Neural cell (in vitro differentiated cells): ENCODE results near the gene COL13A1. TPM values are rescaled to one million over a fixed set of nuclear protein-coding genes. Genes with fewer than 3 reads are reported as not detected.

Source experiments
- H2AFZ ChIP-seq: fragments of 200-600, 300-800 bp; sonication (generic), shearing (Covaris generic); 2 replicates; pipeline ENCODE4 v1.6.0; 2014; ENCODE audit warnings: low read depth, mild to moderate bottlenecking, antibody characterized with exemption, low read length, moderate library complexity
- H3F3A ChIP-seq: fragments of 200-600 bp; shearing (Covaris generic); 2 replicates; pipeline ENCODE4 v1.6.1; 2016; ENCODE audit warnings: mild to moderate bottlenecking, moderate library complexity, mixed read lengths, antibody characterized with exemption, low read length; ENCODE audit not compliant: insufficient read depth, poor library complexity, severe bottlenecking
- H3K27ac ChIP-seq: fragments of 200-600, 300-800 bp; sonication (generic), shearing (Covaris generic); 2 replicates; pipeline ENCODE4 v1.5.1; 2014; ENCODE audit warnings: mild to moderate bottlenecking, low read length, moderate library complexity
- H3K27me3 ChIP-seq: fragments of 300-800, 200-600 bp; sonication (generic), shearing (Covaris generic); 2 replicates; pipeline ENCODE4 v1.6.0; 2014; ENCODE audit warnings: mild to moderate bottlenecking, low read depth, low read length, moderate library complexity; ENCODE audit not compliant: insufficient read depth
- H3K36me3 ChIP-seq: fragments of 300-800, 200-600 bp; sonication (generic), shearing (Covaris generic); 2 replicates; pipeline ENCODE4 v1.5.1; 2014; ENCODE audit warnings: mild to moderate bottlenecking, antibody characterized with exemption, low read length, moderate library complexity; ENCODE audit not compliant: insufficient read depth
- H3K4me2 ChIP-seq: fragments of 300-800, 200-600 bp; sonication (generic), shearing (Covaris generic); 2 replicates; pipeline ENCODE4 v1.6.0; 2014; ENCODE audit warnings: mild to moderate bottlenecking, low read length
- H3K4me3 ChIP-seq: fragments of 300-800, 200-600 bp; sonication (generic), shearing (Covaris generic); 2 replicates; pipeline ENCODE4 v1.5.1; 2014; ENCODE audit warnings: mild to moderate bottlenecking, low read length, moderate library complexity
- H3K79me2 ChIP-seq: fragments of 200-600 bp; shearing (Covaris generic); replicated peaks from 2 replicates; pipeline ENCODE4 v1.6.0; 2014; ENCODE audit warnings: mild to moderate bottlenecking, low read length, moderate library complexity; ENCODE audit not compliant: insufficient read depth
- H3K9ac ChIP-seq: fragments of 300-800, 200-600 bp; sonication (generic), shearing (Covaris generic); 2 replicates; pipeline ENCODE4 v1.6.1; 2016; ENCODE audit warnings: mild to moderate bottlenecking, low read length, mixed read lengths
- H3K9me2 ChIP-seq: fragments of 200-600 bp; shearing (Covaris generic); 2 replicates; pipeline ENCODE4 v1.6.1; 2016; ENCODE audit warnings: mild to moderate bottlenecking, low read length, mixed read lengths; ENCODE audit not compliant: insufficient read depth
- H3K9me3 ChIP-seq: fragments of 200-600, 300-800 bp; sonication (generic), shearing (Covaris generic); 2 replicates; pipeline ENCODE4 v1.6.1; 2016; ENCODE audit warnings: mild to moderate bottlenecking, mixed run types, low read length, moderate library complexity, mixed read lengths
- H4K20me1 ChIP-seq: fragments of 200-600 bp; shearing (Covaris generic); 2 replicates; pipeline ENCODE4 v1.6.1; 2016; ENCODE audit warnings: mild to moderate bottlenecking, mixed run types; ENCODE audit not compliant: insufficient read depth
- CTCF ChIP-seq: fragments of 450-650 bp; IDR thresholded peaks from 2 replicates; pipeline ENCODE4 v1.5.1; 2014; ENCODE audit warnings: antibody characterized with exemption, mild to moderate bottlenecking, moderate library complexity; ENCODE audit not compliant: poor library complexity, severe bottlenecking
- EP300 ChIP-seq: fragments of 450-650 bp; conservative IDR thresholded peaks from 2 replicates; pipeline ENCODE4 v1.6.1; 2014; ENCODE audit warnings: antibody characterized with exemption, mild to moderate bottlenecking, moderate library complexity; ENCODE audit not compliant: poor library complexity, severe bottlenecking
- MXI1 ChIP-seq: fragments of 450-650 bp; conservative IDR thresholded peaks from 2 replicates; pipeline ENCODE4 v1.6.1; 2014; ENCODE audit warnings: antibody characterized with exemption, mild to moderate bottlenecking; ENCODE audit not compliant: poor library complexity, severe bottlenecking
- POLR2AphosphoS5 ChIP-seq: IDR thresholded peaks from 2 replicates; pipeline ENCODE4 v1.6.1; 2012
- RAD21 ChIP-seq: fragments of 450-650 bp; conservative IDR thresholded peaks from 2 replicates; pipeline ENCODE4 v1.6.1; 2014; ENCODE audit warnings: antibody characterized with exemption, mild to moderate bottlenecking, moderate library complexity
- REST ChIP-seq: IDR thresholded peaks from 2 replicates; pipeline ENCODE4 v1.6.1; 2012; ENCODE audit warnings: borderline replicate concordance
- TAF1 ChIP-seq: IDR thresholded peaks from 2 replicates; pipeline ENCODE4 v1.6.1; 2012; ENCODE audit warnings: low read depth
- polyA plus RNA-seq: library from polyadenylated mRNA; depleted of rRNA; stranded (reverse); fragments of >200 nt; gene quantifications from 2 replicates; pipeline ENCODE4 v1.2.3, GENCODE V29; 2014

The COL13A1 gene
- polyA plus RNA-seq, 1 donor from 2014 or later, result 4.7 TPM

GRCh38 chr10:69794673-69795072 lies 7.0 kb upstream of the COL13A1 start:
- no peaks in the 10 kb centered on the region for H4K20me1 ChIP-seq
- no peak for TF ChIP-seq REST
- TF ChIP-seq MXI1, result no peak
- TF ChIP-seq TAF1, result no peak
- TF ChIP-seq EP300, result no peak
- no peak for TF ChIP-seq RAD21
- no peak for TF ChIP-seq CTCF
- no peak overlapping the region for H2AFZ ChIP-seq
- no peak overlapping the region for H3K9ac ChIP-seq
- no peak overlapping the region for H3K4me2 ChIP-seq
- H3K9me3 ChIP-seq, result no peaks in the 10 kb centered on the region
- H3F3A ChIP-seq, result no peaks in the 10 kb centered on the region
- H3K27ac ChIP-seq, result no peak overlapping the region
- no peaks in the 10 kb centered on the region for H3K9me2 ChIP-seq
- no peak overlapping the region for H3K4me3 ChIP-seq
- no peaks in the 10 kb centered on the region for H3K36me3 ChIP-seq
- no peaks in the 10 kb centered on the region for H3K79me2 ChIP-seq
- peaks cover 1% of the 10 kb centered on the region for H3K27me3 ChIP-seq

- peaks cover 8% of the 10 kb centered on the region for H3K27me3 ChIP-seq
- no peaks in the 10 kb centered on the region for H3K9me3 ChIP-seq
- no peak overlapping the region for H3K27ac ChIP-seq
- H3K4me2 ChIP-seq, result no peak overlapping the region
- no peak overlapping the region for H2AFZ ChIP-seq
- H3K9me2 ChIP-seq, result no peaks in the 10 kb centered on the region
- H3F3A ChIP-seq, result no peaks in the 10 kb centered on the region
- H3K79me2 ChIP-seq, result no peaks in the 10 kb centered on the region
- no peak overlapping the region for H3K4me3 ChIP-seq
- H3K9ac ChIP-seq, result no peak overlapping the region
- H4K20me1 ChIP-seq, result no peaks in the 10 kb centered on the region
- TF ChIP-seq EP300, result no peak
- TF ChIP-seq POLR2AphosphoS5, result no peak
- TF ChIP-seq REST, result no peak
- H3K36me3 ChIP-seq, result no peaks in the 10 kb centered on the region
Observed at GRCh38 chr10:69795242-69795934, 6.3 kb upstream of the COL13A1 start.
